ENCODE results near the gene PLA2G4D. TPM values are rescaled to one million over a fixed set of nuclear protein-coding genes. Genes with fewer than 3 reads are reported as not detected.
"Not testable (repeated sequence)": the region's sequence is repeated elsewhere in the genome, so short reads cannot be mapped to it uniquely, and the experiment has no call there.

Gene PLA2G4D
- total RNA-seq, 1 donor from 2014 or later: not detected

DNA sequence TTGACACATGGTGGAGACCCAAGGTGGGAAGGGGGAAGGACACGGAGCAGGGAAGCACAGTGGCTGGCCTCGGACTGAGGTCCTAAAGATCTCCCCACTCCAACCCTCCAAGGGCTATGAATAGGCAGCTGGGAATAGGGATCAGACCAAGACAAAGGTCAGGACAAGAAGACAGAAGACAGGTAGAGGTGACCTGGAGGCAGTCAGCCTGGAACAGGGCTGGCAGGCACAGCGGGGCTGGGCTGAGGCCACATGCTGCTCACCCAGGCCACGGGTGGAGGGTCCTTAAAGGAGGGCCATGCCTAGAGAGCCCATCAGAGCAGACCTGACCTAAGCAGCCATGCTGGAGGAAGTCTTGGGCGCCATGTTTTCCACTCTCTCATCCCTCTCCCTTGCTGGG, 2.7 kb upstream of the PLA2G4D start:
- TF ChIP-seq CTCF (IDR thresholded peaks at IDR 0.05; ENCODE audit: partially characterized antibody, unreplicated experiment): no peak
- Mint-ChIP-seq H3K4me3 (ENCODE audit: unreplicated experiment) (no peak overlapping the region), H3K27ac (ENCODE audit: unreplicated experiment) (no peak overlapping the region), H3K36me3 (ENCODE audit: unreplicated experiment) (no peaks in the 10 kb centered on the region), H3K27me3 (ENCODE audit: unreplicated experiment) (no peaks in the 10 kb centered on the region), H3K9me3 (ENCODE audit: unreplicated experiment) (no peaks in the 10 kb centered on the region), H3K4me1 (ENCODE audit: low read depth, unreplicated experiment) (peaks cover 3% of the 10 kb centered on the region)
- DNase-seq: no peak

GRCh38 chr15:42093966-42094365, 396 bp downstream of the PLA2G4D start:
- Mint-ChIP-seq H3K27ac (ENCODE audit: unreplicated experiment) (no peak overlapping the region), H3K9me3 (ENCODE audit: unreplicated experiment) (peaks cover 2% of the 10 kb centered on the region), H3K4me3 (ENCODE audit: unreplicated experiment) (no peak overlapping the region), H3K27me3 (ENCODE audit: unreplicated experiment) (no peaks in the 10 kb centered on the region), H3K4me1 (ENCODE audit: low read depth, unreplicated experiment) (peaks cover 4% of the 10 kb centered on the region), H3K36me3 (ENCODE audit: unreplicated experiment) (no peaks in the 10 kb centered on the region)
- DNase-seq: no peak
- no peak for TF ChIP-seq CTCF (IDR thresholded peaks at IDR 0.05; ENCODE audit: partially characterized antibody, unreplicated experiment)

DNA sequence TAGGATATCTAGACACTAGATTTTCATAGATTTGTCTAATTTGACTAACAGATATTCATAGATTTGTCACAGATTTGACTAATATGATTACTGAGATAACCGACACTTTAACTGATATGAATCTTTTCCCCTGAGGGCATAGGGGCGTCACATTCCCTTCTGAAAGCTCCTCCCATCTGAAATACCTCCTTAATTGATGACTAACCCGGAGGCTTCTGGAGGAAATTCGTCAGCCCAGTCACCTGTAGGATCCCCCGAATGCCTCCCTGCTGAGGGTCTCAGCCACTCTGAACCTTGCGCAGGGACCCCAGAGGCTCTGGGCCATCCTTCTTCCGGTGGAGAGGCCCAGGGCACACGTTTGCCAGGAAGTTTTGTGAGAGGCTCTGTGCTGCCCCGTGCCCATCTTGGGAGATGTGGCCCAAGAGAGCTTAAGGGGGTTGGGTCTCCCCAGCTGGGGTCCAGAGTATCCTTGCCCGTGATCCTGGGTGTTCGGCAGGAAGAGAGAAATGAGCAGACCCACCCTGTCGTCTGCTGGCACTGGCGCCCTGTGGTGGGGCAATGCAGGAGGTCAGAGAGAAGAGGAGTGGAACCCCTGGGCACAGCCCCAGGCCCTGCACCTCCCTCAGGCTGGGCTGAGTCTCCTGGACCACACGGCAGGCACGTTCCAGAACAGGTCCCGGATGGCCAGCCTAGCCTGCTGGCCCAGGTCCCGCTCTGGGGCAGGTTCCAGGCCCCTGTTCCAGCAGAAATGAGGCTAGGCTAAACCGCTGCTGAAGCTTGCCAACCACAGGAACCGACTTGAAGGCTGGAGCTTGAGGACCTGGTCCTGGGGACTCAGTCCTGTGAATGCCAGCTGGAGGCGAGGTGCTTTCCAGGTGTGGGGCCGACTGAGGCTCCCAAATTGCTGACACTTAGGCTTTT, 1.7 kb downstream of the PLA2G4D start:
- Mint-ChIP-seq H3K4me1 (ENCODE audit: low read depth, unreplicated experiment) (peaks cover 11% of the 10 kb centered on the region), H3K9me3 (ENCODE audit: unreplicated experiment) (peaks cover 3% of the 10 kb centered on the region), H3K36me3 (ENCODE audit: unreplicated experiment) (no peaks in the 10 kb centered on the region), H3K27ac (ENCODE audit: unreplicated experiment) (no peak overlapping the region), H3K4me3 (ENCODE audit: unreplicated experiment) (no peak overlapping the region), H3K27me3 (ENCODE audit: unreplicated experiment) (no peaks in the 10 kb centered on the region)
- DNase-seq: no peak
- TF ChIP-seq CTCF (IDR thresholded peaks at IDR 0.05; ENCODE audit: partially characterized antibody, unreplicated experiment): no peak

DNA sequence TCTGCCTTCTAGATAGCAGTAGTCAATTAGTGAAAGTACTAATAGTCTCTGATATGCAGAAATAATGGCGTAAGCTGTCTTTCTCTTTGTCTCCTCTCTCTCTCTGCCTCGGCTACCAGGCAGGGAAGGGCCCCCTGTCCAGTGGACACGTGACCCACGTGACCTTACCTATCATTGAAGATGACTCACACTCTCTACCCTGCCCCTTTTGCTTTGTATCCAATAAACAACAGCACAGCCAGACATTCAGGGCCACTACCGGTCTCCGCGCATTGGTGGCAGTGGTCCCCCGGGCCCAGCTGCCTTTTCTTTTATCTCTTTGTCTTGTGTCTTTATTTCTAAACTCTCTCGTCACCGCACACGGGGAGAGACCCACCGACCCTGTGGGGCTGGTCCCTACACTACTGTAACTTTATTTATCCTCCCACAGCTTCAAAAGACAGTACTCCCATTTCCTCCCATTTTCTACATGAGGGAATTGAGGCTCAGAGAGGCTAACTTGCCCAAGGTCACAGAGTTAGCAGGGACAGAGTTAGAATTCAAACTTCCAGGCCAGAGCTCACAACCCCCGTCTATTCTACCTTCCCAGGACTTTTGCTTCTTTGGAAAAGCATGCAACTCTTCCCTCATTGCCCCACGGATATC, 2.5 kb downstream of the PLA2G4D start:
- not testable (repeated sequence) for H3K4me3 Mint-ChIP-seq (ENCODE audit: unreplicated experiment); H3K27ac Mint-ChIP-seq (ENCODE audit: unreplicated experiment); H3K9me3 Mint-ChIP-seq (ENCODE audit: unreplicated experiment); DNase-seq; H3K27me3 Mint-ChIP-seq (ENCODE audit: unreplicated experiment); H3K36me3 Mint-ChIP-seq (ENCODE audit: unreplicated experiment)
- H3K4me1 Mint-ChIP-seq (ENCODE audit: low read depth, unreplicated experiment): peaks cover 11% of the 10 kb centered on the region

DNA sequence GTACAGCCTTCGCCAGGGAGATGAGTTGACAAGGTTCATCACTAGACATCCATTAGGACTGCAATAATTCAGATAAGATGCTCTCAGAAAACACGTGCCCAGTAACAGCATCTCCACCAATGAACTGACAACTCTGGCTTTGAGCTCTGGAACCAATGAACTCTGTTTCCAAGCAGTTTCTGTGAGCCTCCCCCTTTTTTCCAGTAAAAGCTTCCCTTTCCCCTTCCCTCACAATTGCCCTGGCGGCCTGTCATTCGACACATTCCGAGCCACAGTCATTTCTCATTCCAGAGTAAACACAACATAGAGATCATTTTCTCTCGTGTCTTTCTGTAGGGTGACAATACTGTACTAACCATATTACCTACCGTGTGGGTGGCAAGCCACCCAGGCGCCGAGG, 3.6 kb downstream of the PLA2G4D start:
- Mint-ChIP-seq H3K27ac (ENCODE audit: unreplicated experiment) (no peak overlapping the region), H3K36me3 (ENCODE audit: unreplicated experiment) (no peaks in the 10 kb centered on the region), H3K27me3 (ENCODE audit: unreplicated experiment) (no peaks in the 10 kb centered on the region), H3K4me1 (ENCODE audit: low read depth, unreplicated experiment) (peaks cover 11% of the 10 kb centered on the region), H3K4me3 (ENCODE audit: unreplicated experiment) (no peak overlapping the region), H3K9me3 (ENCODE audit: unreplicated experiment) (peaks cover 6% of the 10 kb centered on the region)
- no peak for TF ChIP-seq CTCF (IDR thresholded peaks at IDR 0.05; ENCODE audit: partially characterized antibody, unreplicated experiment)
- DNase-seq: no peak
